NCI-H345 treated with DMSO at 0.1 percent for 48 hours (cell line): ENCODE data around the gene TBX18.

ENCODE experiments used
- DNase-seq: peaks from one replicate; lab custom pipeline; 2025; ENCODE audit not compliant: unreplicated experiment; lab: John Stamatoyannopoulos, UW

The TBX18 gene

DNA sequence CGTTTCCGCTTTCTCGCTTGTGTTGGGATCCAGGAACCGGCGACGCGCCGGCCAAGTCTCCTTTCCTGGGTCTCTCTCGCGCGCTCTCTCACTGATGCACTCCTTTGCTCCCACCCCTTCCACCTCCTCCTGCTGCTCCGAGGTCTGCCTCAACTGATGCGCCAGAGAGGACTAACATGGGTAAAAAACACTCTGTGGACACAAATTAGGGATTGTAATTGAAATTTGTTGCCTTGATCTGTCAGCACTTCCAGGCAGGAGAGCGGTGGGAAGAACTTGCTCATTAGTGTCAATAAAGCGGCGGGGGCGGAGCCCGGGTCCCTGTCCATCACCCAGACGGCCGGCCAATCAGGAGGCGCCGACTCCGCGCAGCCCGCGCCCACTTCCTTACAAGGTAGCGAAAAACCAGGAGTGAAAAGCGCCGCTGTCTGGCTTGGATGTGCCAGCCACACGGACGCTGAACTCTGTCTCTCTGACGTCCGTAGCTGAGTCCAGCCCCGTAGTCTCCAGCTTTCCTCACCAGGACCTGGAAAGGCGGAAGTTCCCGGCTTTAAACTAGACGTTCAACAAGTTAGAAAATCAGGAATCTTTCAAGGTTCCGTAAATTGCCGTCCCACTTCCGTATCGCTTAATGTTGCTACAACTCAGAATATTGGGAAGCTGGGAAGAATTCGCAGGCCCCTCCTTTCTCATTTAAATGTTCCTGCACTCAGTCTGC, at the start of gene TBX18:
Gene TBX18 (minus strand): TSS at position 267 of the 718 bp plus-strand sequence. CDS start 417 bp downstream, outside the sequence.
- DNase-seq: no peak

DNA sequence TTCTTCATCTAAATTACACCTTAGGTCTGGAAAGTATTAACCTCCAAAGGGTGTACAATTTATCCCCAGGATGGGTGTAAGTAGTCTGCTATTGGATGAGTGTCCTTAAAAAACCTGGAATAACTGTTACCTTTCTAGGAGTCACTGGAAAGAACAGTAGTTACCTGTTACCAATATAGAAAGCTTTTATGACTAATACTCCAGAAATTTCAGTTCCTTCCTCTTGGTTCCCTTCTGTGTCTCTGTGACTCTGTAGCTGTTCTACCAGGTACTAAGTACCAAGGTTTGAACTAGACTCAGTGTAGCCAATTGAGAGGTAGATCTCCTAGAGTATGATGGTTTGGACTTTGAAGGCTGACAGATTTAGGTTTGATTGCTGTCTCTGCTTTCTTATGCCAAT, 47.0 kb upstream of the TBX18 start:
- DNase-seq: no peak

DNA sequence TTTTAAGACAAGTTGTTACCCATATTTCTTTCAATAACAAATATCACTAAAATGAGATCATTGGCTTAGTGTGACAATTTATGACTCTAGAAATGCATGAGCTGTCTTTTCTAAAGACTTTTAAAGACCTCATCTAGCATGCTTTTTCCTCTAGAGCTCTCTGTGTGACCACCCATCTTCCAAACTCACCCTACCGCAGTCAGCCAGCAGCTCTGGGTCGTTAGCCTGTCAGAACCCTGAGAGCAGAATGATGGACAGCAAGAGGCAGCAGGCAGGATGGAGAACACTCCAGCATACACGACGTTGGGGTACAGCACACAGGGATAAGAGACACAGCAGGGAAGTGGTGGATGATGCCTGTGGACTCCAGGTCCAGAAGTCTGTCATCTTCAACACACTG, 45.1 kb upstream of the TBX18 start:
- no peak for DNase-seq

DNA sequence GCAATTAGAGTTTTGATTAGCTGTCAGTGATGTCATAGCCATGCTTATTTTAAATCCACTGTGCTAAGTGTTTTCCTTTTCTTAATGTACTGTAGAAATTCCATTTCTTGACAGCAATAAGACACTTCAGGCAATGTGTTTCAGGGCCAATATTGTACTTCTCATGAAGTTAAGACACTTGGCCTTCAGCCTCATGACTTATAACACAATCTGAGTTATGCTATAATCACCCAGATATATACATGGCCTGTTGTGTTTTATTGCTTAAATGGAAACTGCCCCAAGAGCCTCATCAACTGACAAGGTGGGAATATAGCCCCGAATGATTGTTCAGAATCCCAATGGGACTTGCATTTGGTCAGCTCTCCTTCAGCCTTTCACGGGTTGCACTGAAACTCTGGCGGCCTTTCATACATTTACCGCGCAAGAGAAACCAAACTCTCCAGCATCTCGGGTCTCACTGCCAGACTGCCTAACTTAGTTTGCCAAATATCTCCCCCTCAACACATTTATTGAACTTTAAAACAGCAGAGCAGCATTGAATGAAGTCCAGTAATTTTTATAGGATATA, 44.2 kb upstream of the TBX18 start:
- no peak for DNase-seq

DNA sequence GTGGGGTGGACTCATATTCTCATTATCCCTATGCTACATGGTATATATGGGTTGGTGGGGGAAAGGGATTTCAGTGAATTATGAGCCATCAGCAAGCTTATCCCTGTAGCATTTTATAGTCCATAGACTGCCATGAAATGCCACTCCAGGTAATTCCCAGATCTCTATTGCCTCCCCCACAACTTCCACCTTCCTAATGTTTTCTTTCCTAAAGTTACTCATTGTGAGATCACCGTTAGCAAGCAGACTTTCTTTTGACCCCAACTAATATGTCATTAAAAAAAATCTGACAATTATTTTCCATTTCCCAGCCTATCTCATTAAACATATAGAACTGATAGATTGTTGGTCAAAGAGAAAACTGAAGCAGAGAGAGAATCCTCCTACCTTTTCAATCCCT, 40.7 kb upstream of the TBX18 start:
- DNase-seq: no peak

DNA sequence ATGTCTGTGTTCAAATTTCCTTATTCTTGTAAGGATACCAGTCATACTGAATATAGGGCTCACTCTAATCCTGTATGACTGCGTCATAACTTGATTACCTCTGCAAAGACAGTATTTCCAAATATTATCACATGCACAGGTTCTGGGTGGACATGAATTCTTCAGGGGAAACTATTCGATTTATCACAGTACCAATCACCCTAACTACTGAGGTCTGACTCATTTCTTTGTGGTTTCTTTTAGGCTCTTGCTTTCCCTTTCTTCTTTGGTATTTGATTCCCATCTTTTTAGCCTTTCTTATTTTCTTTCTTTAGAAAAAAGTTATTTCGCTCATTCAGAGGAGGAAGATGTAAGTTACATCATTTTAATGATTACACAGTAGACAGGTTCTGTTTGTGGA, 40.3 kb upstream of the TBX18 start:
- no peak for DNase-seq

DNA sequence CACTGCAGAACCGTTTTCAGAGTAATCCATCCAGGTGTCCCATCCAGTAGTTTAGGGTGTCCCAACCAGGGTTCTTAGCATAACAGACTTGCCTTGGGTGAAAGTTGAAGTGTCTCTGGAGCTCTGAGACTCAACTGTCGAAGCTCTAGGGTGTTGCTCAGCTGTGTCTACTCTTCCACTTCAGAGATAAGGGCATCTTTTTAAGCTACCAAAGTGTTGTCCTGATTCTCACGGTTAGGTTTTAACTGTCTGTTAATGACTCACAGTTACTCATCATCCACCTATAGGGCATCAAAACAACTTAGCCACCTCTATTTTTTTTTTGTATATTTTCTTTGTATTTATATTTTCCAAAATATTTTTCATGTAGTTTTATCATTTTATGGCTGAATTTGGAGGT, 36.9 kb upstream of the TBX18 start:
- no peak for DNase-seq

DNA sequence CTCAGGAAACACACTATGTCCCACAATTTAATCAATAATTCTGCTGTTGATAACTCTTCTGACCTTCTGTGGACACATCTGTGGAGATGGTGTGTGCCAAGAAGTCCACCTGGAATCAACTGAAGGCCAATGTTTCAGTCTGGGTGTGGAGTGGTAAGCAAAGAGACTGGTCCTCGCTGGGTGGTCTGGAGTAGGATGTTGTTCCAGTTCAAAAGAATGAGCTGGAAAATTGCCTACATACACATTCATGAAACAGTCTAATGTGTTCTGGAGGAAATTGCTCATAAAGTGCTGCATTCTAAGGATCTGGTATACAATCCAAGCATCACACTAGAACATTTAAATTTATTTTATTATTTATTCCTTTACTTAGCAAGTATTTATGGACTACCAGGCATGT, 33.9 kb upstream of the TBX18 start:
- no peak for DNase-seq

DNA sequence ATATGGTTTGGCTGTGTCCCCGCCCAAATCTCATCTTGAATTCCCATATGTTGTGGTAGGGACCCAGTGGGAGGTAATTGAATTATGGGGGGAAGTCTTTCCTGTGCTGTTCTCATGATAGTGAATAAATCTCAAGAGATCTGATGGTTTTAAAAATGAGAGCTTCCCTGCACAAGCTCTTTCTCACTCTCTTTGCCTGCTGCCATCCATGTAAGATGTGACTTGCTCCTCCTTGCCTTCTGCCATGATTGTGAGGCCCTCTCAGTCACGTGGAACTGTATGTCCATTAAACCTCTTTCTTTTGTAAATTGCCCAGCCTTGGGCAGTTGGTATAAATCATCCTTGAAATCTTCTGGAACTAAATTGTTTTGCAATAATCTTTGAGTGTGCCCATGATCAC, 31.9 kb upstream of the TBX18 start:
- DNase-seq: no peak

DNA sequence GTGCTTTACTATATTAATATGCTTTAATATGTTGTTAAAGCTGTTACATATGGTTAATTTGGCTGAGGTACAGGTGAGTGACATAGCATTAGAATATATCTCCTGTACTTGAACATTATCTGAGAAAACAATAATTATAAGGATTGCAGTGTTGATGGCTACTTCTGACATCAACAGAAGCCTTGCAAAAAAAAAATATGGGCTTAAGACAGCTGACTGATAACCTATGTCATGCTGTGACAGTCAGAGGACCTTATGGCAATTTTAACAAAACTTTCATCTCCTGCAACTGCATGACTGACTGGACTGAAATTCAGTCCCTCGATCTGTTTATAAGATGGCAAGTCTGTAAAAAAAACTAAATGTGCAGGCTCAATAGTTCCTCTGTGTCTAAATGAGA, 27.5 kb upstream of the TBX18 start:
- DNase-seq: no peak

DNA sequence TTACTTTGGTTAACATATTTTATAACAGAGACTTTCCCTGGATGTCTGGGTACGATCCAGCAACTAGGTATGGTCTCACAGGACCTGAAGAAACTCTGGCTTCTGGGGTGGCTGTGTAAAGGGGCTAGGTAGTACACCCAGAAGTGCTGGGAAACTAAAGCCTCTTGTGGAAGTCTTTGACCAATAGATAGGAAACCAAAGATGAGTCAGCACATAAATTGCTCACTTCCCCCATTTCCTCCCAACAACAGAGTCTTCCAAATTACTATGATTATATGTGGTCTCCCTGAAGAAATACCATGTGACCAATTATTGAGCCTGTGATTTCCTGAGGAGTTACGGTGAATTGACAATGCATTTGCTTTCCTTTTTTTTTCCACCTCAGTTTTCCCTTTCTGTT, 26.8 kb upstream of the TBX18 start:
- DNase-seq: no peak

DNA sequence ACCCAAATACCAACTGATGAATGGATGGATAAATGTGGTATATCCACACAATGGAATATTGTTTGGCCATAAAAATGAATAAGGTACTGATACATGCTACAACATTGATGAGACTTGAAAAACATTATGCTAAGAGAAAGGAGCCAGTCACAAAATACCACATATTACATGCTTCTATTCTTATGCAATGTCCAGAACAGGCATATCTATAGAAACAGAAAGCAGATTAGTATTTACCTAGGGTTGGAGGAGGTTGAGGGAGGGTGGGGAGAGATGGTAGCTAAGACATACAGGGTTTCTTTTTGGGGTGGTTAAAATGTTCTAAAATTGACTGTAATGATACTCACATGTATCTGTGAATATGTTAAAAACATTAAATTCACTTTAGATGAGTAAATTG, 24.8 kb upstream of the TBX18 start:
- no peak for DNase-seq

DNA sequence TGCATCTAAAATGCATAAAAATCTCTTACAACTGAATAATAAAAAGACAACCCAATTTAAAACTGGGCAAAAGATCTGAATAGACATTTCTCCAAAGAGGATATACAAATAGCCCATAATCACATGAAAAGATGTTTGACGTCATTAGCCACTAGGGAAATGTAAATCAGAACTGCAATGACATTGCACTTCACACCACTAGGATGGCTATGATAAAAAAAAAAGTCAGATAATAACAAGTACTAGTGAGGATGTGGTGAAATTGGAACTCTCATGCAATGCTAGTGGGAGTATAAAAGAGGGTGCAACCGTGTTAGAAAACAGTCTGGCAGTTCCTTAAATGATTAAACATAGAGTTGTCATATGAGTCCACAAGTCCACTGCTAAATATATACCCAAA, 24.3 kb upstream of the TBX18 start:
- DNase-seq: no peak

DNA sequence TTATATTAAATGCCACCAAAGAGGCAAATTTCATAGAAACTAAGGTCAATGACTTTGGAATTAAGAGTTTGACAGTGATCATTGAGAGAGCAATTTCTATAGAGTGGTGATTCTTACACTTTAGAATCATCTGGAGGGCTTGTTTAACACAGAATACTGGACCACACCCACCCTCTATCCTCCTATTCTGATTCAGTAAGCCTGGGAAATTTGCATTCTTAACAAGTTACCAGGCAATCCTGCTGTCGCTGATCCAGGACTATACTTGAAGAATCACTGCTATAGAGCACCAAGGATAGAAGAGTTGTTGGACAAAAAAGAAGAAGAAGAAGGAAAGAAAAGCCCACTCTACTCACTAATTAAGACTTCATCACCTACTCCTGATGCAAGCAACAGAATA, 21.3 kb upstream of the TBX18 start:
- no peak for DNase-seq

DNA sequence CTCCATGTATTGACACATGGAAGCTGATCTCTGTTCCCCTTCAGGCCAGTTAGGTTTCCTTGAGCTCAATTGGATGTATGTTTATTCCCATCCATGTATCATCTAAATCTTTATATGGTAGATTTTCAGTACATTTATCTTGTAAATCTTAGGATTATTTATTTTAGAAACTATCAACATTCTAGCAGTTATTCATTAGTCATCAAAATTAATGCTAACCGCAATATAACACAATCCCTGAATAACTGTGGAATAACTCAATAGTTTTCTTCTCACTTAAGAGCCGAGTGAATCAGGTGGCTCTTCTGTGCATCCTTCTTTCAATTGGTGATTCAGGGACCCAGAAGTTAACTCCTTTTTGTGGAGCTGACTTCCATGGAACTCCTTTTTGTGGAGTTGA, 15.5 kb upstream of the TBX18 start:
- DNase-seq: no peak

DNA sequence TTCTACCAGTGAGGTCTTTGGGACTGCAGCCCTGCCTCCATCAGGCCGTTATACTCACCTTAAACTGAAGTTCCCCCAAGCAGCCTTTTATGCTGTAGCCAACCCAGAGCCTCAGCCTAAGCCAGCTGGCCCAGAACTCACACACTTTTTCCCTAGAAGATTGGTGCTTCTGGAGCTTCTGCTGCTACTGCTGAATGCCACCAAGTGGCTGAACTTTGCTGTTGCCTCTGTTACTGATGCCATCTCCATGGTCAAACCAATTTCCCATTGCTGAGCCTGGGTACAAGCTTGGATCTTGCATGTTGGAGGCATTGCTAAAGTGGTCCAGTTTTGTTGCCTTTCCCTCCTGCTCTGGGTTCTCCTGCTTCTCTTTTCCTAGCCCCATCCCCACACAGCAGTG, 15.0 kb upstream of the TBX18 start:
- no peak for DNase-seq

DNA sequence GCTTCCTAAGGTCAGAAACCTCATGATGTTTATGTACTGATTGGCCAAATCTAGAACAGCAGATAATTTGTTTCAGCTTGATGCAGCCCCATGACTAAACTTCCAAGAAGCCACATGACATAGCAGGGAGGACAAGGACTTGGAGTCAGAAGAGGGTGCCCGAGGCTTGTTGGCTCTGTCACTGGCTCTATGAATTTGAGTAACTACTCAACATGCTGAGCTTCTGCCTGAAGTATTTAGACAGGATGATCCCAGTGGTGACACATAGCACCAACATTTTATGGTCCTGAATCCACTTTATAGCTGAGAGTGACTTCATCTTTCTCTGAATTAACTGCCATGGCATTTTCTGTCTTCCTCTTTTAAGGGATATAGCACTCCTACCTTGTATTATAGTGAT, 13.5 kb upstream of the TBX18 start:
- no peak for DNase-seq

DNA sequence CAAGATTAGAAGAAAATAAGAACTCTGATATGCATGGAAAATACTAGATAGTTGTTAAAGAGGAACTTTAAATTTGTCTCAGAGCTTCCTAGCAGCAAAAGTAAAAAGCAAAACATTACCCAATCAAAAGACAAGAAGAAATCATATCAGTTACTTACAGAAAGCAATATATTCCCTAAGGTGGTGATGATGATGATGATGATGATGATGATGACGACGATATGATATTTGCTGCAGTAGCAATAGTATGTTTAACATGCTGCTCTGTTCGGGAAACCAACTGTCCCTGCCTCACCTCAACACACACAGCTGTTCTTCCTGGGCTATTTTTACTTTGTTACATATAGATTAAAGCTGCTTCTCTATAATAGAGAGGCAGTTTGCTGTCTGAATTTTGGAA, 12.0 kb upstream of the TBX18 start:
- no peak for DNase-seq

DNA sequence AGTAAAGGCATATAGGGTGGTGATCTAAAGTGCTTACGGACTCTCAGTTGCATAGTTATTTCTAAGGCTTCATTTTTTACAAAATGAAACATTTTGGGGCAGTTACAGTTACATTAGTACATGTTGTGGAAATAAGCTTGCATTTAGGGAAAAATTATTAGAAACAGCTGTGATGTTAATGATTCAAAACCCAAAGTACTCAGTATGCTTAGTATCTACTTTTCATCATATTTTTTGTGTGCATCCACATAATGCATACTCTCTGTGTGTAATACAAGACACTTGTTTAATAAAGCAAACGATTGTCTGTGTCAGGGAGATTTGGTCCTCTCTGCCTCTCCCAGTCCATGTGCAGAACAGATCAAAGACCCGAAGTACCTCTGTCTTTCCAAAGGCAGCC, 11.4 kb upstream of the TBX18 start:
- no peak for DNase-seq

DNA sequence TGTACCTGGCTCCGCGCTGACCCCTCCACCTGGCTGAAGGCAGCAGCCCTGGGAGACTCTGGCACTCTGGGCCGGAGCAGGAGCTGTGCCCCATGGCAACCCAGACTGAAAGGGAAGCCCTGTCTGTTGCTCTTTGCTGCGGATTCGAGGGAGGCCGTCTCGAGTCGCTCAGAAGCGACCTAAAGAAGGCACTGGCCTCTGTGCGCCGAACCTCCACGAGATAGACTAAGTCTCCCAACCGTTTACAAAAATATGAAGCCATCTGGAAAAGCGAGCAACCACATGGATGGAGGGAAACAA, 10.5 kb upstream of the TBX18 start:
- no peak for DNase-seq

DNA sequence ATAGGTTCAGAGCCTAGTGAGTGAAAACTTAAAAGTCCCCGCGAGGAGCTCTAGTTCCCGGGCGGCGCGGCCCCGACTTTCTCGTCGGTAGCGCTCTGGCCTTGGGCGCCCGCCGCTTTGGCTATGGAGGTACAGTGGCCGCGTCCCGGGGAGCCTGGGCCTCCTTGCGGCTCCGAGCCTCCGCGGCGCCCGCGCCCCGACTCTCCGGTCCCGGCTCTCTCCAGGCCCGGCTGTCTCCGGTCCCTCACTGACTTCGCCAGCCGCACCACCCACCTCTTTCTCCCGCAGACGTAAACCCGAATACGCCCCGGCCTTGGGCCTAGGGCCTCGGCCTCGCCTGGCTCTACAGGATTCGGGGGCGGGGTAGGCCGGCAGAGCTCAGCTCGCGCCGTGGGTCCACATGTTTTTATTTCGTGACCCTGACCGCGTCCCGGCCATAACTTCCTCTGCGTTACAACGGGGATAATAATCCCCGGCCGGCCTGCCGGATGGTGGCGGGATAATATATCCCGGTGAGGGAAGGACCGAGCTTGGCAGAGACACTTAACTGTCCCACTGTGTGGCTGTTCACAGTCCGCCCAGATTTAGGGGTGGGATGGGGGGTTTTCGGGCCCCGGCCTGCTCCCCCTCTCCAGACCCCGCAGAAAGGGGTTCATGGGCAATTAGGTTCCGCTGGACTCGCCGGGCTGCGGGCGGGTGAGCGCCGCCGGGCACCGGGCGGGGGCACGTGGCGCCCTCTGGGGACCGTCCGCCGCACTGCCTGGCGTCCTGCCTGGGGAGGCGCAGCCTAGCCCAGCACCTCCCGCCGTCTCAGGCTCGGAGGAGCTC, 10.0 kb upstream of the TBX18 start:
- no peak for DNase-seq

DNA sequence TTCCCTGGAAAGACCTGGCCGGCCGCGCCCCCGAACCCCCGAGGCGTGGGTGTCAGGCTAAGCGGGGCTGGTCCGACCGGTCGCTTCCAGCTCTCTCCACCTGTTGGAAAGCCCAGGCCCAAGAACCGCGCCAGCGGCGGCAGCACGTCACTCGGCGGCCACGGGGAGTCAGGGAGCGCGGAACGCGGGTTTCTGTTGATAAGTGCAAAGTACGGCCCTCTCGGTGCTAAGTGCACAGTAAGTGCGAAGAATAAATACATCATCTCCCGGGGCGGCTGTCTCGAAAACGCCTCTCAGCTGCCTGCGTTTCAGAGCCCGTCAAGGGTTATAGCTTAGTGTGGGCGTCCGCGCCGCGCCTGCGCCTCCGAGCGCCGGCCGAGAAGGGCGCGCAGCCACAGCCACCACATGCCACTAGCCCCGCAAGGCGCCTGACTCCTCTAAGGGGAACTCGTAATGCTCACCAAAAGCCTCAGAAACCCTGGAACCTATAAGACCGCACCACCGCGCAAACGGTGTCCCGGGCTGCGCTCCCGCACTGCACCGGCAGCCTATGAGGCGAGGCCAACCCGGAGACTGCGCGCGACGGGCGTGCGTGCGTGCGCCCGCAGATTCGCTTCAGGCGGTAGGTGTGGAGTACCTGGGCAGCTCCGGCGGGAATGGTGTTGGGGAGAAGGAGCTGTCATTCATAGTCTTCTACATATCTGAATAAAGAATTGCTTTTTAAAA, 9.2 kb upstream of the TBX18 start:
- no peak for DNase-seq
